ENCODE results near the gene PLSCR4. TPM values are rescaled to one million over a fixed set of nuclear protein-coding genes. Genes with fewer than 3 reads are reported as not detected.

Gene PLSCR4
- total RNA-seq, 4 donors from 2014 or later = 19.7 to 87.7 (median 41.0) TPM

GRCh38 chr3:146279951-146280350, 29.0 kb upstream of the PLSCR4 start:
- 60 to 71% methylated on average over 1 to 3 of the region's 3 CpGs for WGBS, 2 donors (ENCODE audit: low coverage in 1 of 2)

GRCh38 chr3:146279013-146279412, 28.1 kb upstream of the PLSCR4 start:
- Histone ChIP-seq H3K4me1 (peaks cover 0 to 7% (median 0%) of the 10 kb centered on the region in 4 donors), H3K9me3 (no peaks in the 10 kb centered on the region), H3K36me3 (no peaks in the 10 kb centered on the region), H3K27me3 (no peaks in the 10 kb centered on the region), H3K4me3 (no peak overlapping the region), H3K27ac (no peak overlapping the region)
- 76 to 86% methylated on average over 1 to 2 of the region's 2 CpGs for WGBS, 2 donors (ENCODE audit: low coverage in 1 of 2)
- intact Hi-C loops (cut with DNase I; ENCODE audit: low total_unique reads) = no loop called here
- no peak for TF ChIP-seq POLR2A (IDR thresholded peaks at IDR 0.05)
- TF ChIP-seq CTCF (IDR thresholded peaks at IDR 0.05) = no peak
- TF ChIP-seq EP300 (IDR thresholded peaks at IDR 0.05; ENCODE audit: low read depth) = no peak
- TF ChIP-seq POLR2AphosphoS5 (IDR thresholded peaks at IDR 0.05) = no peak
- DNase-seq = no peak
- in situ Hi-C loops (cut with MboI; ENCODE audit: low pct_ligation_motif_present in 1 of 4, low pct_unique_long_range_greater_than_20kb in 1 of 4, low sequenced_read_pairs in 3 of 4) = no loop called here

More at GRCh38 chr3:146279951-146280350, 29.0 kb upstream of the PLSCR4 start:
- Histone ChIP-seq H3K27ac (no peak overlapping the region), H3K9me3 (no peaks in the 10 kb centered on the region), H3K4me1 (peaks cover 0 to 6% (median 0%) of the 10 kb centered on the region in 4 donors), H3K36me3 (no peaks in the 10 kb centered on the region), H3K4me3 (no peak overlapping the region), H3K27me3 (no peaks in the 10 kb centered on the region)
- in situ Hi-C loops (cut with MboI; ENCODE audit: low pct_ligation_motif_present in 1 of 4, low pct_unique_long_range_greater_than_20kb in 1 of 4, low sequenced_read_pairs in 3 of 4) (no loop called here), intact Hi-C loops (cut with DNase I; ENCODE audit: low total_unique reads) (no loop called here)
- TF ChIP-seq EP300 (IDR thresholded peaks at IDR 0.05; ENCODE audit: low read depth) (no peak), CTCF (IDR thresholded peaks at IDR 0.05) (no peak), POLR2A (IDR thresholded peaks at IDR 0.05) (no peak), POLR2AphosphoS5 (IDR thresholded peaks at IDR 0.05) (no peak)
- DNase-seq = no peak

- peak overlapping the region in 3 of 4 donors; percentile 20 to 31 (median 26) for H3K27ac ChIP-seq
- no peaks in the 10 kb centered on the region for H3K36me3 ChIP-seq
- no peak for DNase-seq
- in situ Hi-C loops (cut with MboI; ENCODE audit: low pct_ligation_motif_present in 1 of 4, low pct_unique_long_range_greater_than_20kb in 1 of 4, low sequenced_read_pairs in 3 of 4) = no loop called here
- WGBS, 2 donors (ENCODE audit: low coverage in 1 of 2) = 79 to 81% methylated on average over 2 of the region's 2 CpGs
- peaks cover 0 to 7% (median 0%) of the 10 kb centered on the region in 4 donors for H3K4me1 ChIP-seq
- intact Hi-C loops (cut with DNase I; ENCODE audit: low total_unique reads) = no loop called here
- no peaks in the 10 kb centered on the region for H3K9me3 ChIP-seq
- H3K27me3 ChIP-seq = no peaks in the 10 kb centered on the region
- no peak overlapping the region for H3K4me3 ChIP-seq
- TF ChIP-seq EP300 (IDR thresholded peaks at IDR 0.05; ENCODE audit: low read depth) (no peak), POLR2AphosphoS5 (IDR thresholded peaks at IDR 0.05) (peak in 2 of 3 donors; percentile 16 to 54), POLR2A (IDR thresholded peaks at IDR 0.05) (no peak)
Observed at GRCh38 chr3:146277953-146278631, 27.2 kb upstream of the PLSCR4 start.

GRCh38 chr3:146275476-146275875, 24.6 kb upstream of the PLSCR4 start:
- no peaks in the 10 kb centered on the region for H3K27me3 ChIP-seq
- WGBS, 2 donors (ENCODE audit: low coverage in 1 of 2) = 81 to 87% methylated on average over 2 to 3 of the region's 3 CpGs
- DNase-seq = no peak
- H3K27ac ChIP-seq = peak overlapping the region; percentile 32 to 56 (median 47)
- H3K4me3 ChIP-seq = no peak overlapping the region
- peaks cover 0 to 7% (median 0%) of the 10 kb centered on the region in 4 donors for H3K4me1 ChIP-seq
- H3K36me3 ChIP-seq = no peaks in the 10 kb centered on the region
- no peak for TF ChIP-seq EP300 (IDR thresholded peaks at IDR 0.05; ENCODE audit: low read depth)
- no peak for TF ChIP-seq POLR2AphosphoS5 (IDR thresholded peaks at IDR 0.05)
- no peak for TF ChIP-seq CTCF (IDR thresholded peaks at IDR 0.05)
- no peak for TF ChIP-seq POLR2A (IDR thresholded peaks at IDR 0.05)
- H3K9me3 ChIP-seq = no peaks in the 10 kb centered on the region
- in situ Hi-C loops (cut with MboI; ENCODE audit: low pct_ligation_motif_present in 1 of 4, low pct_unique_long_range_greater_than_20kb in 1 of 4, low sequenced_read_pairs in 3 of 4) = no loop called here
- intact Hi-C loops (cut with DNase I; ENCODE audit: low total_unique reads) = no loop called here

Measured in transverse colon (tissue), 4 donors.